ENCODE measurements around the gene SPARCL1. TPM values are rescaled to one million over a fixed set of nuclear protein-coding genes. Genes with fewer than 3 reads are reported as not detected.

SPARCL1 gene
- total and polyA plus RNA-seq, 2 of the 13 experiments (the other 11 are each of a cell fraction or from before 2014, with no cell fraction given): 0.04 TPM; not detected in 1

- TF ChIP-seq ZNF318 (CRISPR knock-in tag; IDR thresholded peaks at IDR 0.05) (no peak), GATAD1 (CRISPR knock-in tag; IDR thresholded peaks at IDR 0.05) (no peak), ARID2 (CRISPR knock-in tag; IDR thresholded peaks at IDR 0.05; ENCODE audit: borderline replicate concordance) (no peak)
Measured at GRCh38 chr4:87541521-87541920, 12.3 kb upstream of the SPARCL1 start (continued).
